Liver (tissue), 9 donors: ENCODE data around the gene CRYBG2. TPM values are rescaled to one million over a fixed set of nuclear protein-coding genes. Genes with fewer than 3 reads are reported as not detected.

ENCODE experiments used
- DNase-seq: peaks from one replicate; pipeline ENCODE4 v3.0.0-alpha.2; 2017; ENCODE audit warnings: low spot score
- H3K27ac ChIP-seq, 2 donors: one replicate each; pipeline ENCODE4 v1.7.0; 2013; ENCODE audit warnings: inconsistent platforms in 2 of 2, low read length in 2 of 2, control low read depth in 1 of 2, low read depth in 1 of 2, mild to moderate bottlenecking in 1 of 2
- H3K27me3 ChIP-seq, 4 donors: one replicate each; pipeline versions ENCODE4 v1.6.1 to v1.7.0; 2013; ENCODE audit warnings: low read length in 3 of 4, inconsistent platforms in 1 of 4, mild to moderate bottlenecking in 1 of 4, moderate library complexity in 1 of 4; ENCODE audit not compliant: control insufficient read depth in 4 of 4, insufficient read depth in 4 of 4
- H3K36me3 ChIP-seq, 4 donors: one replicate each; pipeline versions ENCODE4 v1.6.1 to v1.7.0; 2013; ENCODE audit warnings: low read length in 3 of 4, mild to moderate bottlenecking in 3 of 4, low read depth in 1 of 4, moderate library complexity in 1 of 4; ENCODE audit not compliant: control insufficient read depth in 4 of 4, insufficient read depth in 3 of 4
- H3K4me1 ChIP-seq, 4 donors: one replicate each; pipeline versions ENCODE4 v1.6.1 to v1.7.0; 2013; ENCODE audit warnings: low read length in 3 of 4, mild to moderate bottlenecking in 3 of 4, moderate library complexity in 1 of 4; ENCODE audit not compliant: control insufficient read depth in 4 of 4, insufficient read depth in 4 of 4
- H3K4me3 ChIP-seq, 3 donors: one replicate each; pipeline versions ENCODE4 v1.6.1 to v1.7.0; 2013; ENCODE audit warnings: low read length in 3 of 3, control low read depth in 1 of 3, low read depth in 1 of 3, mild to moderate bottlenecking in 1 of 3
- H3K9ac ChIP-seq, 2 donors: one replicate each; pipeline ENCODE4 v1.7.0; 2013; ENCODE audit warnings: low read length in 2 of 2, mild to moderate bottlenecking in 2 of 2, moderate library complexity in 2 of 2, control low read depth in 1 of 2, low read depth in 1 of 2
- H3K9me3 ChIP-seq, 4 donors: one replicate each; pipeline versions ENCODE4 v1.6.1 to v1.7.0; 2013; ENCODE audit warnings: low read length in 3 of 4; ENCODE audit not compliant: control insufficient read depth in 4 of 4
- ATF3 ChIP-seq: IDR thresholded peaks from 2 replicates; pipeline ENCODE4 v1.6.1; 2016; ENCODE audit warnings: antibody characterized with exemption
- CTCF ChIP-seq: fragments of 150-350 bp; IDR thresholded peaks from 2 replicates; pipeline ENCODE4 v1.5.1; 2017; ENCODE audit warnings: improper control_type of control experiment, low read depth, low read length; ENCODE audit not compliant: missing input control
- EGR1 ChIP-seq, 2 donors: IDR thresholded peaks; 2 replicates each; pipeline ENCODE4 v1.6.1; 2016 to 2018; ENCODE audit warnings: antibody characterized with exemption in 2 of 2, low read depth in 2 of 2
- FOXA1 ChIP-seq: IDR thresholded peaks from 2 replicates; pipeline ENCODE4 v1.6.1; 2016; ENCODE audit warnings: antibody characterized with exemption
- FOXA2 ChIP-seq: IDR thresholded peaks from 2 replicates; pipeline ENCODE4 v1.6.1; 2016; ENCODE audit warnings: antibody characterized with exemption
- GABPA ChIP-seq, 2 donors: IDR thresholded peaks in 1 of 2; conservative IDR thresholded peaks in 1 of 2; 2 replicates each; pipeline ENCODE4 v1.6.1; 2016; ENCODE audit warnings: antibody characterized with exemption in 2 of 2, mild to moderate bottlenecking in 1 of 2, moderate library complexity in 1 of 2
- HNF4A ChIP-seq, 2 donors: conservative IDR thresholded peaks; 2 replicates each; pipeline ENCODE4 v1.6.1; 2016; ENCODE audit warnings: antibody characterized with exemption in 2 of 2, mild to moderate bottlenecking in 2 of 2
- HNF4G ChIP-seq: IDR thresholded peaks from 2 replicates; pipeline ENCODE4 v1.6.1; 2016; ENCODE audit warnings: antibody characterized with exemption
- JUND ChIP-seq, 2 donors: IDR thresholded peaks; 2 replicates each; pipeline ENCODE4 v1.6.1; 2016; ENCODE audit warnings: antibody characterized with exemption in 2 of 2
- NR2F2 ChIP-seq: IDR thresholded peaks from 2 replicates; pipeline ENCODE4 v1.6.1; 2016; ENCODE audit warnings: antibody characterized with exemption
- RAD21 ChIP-seq, 2 donors: IDR thresholded peaks; 2 replicates each; pipeline ENCODE4 v1.6.1; 2016; ENCODE audit warnings: antibody characterized with exemption in 2 of 2, mild to moderate bottlenecking in 2 of 2
- REST ChIP-seq: IDR thresholded peaks from 2 replicates; pipeline ENCODE4 v1.6.1; 2016; ENCODE audit warnings: antibody characterized with exemption, mild to moderate bottlenecking
- RXRA ChIP-seq, 2 donors: IDR thresholded peaks; 2 replicates each; pipeline ENCODE4 v1.6.1; 2017 to 2018; ENCODE audit warnings: antibody characterized with exemption in 2 of 2, mild to moderate bottlenecking in 1 of 2
- SP1 ChIP-seq: IDR thresholded peaks from 2 replicates; pipeline ENCODE4 v1.6.1; 2018; ENCODE audit warnings: antibody characterized with exemption, mild to moderate bottlenecking
- TAF1 ChIP-seq: conservative IDR thresholded peaks from 2 replicates; pipeline ENCODE4 v1.6.1; 2016; ENCODE audit warnings: antibody characterized with exemption, mild to moderate bottlenecking
- YY1 ChIP-seq: IDR thresholded peaks from 2 replicates; pipeline ENCODE4 v1.6.1; 2016; ENCODE audit warnings: antibody characterized with exemption, mild to moderate bottlenecking
- WGBS: extraction: QIAGEN DNeasy Blood & Tissue Kit; methylation state at CpG from one replicate; pipeline ENCODE4 v1.1.7; 2013; 5-methylcytosine and 5-hydroxymethylcytosine counted together
- polyA plus RNA-seq, 2 donors: library from polyadenylated mRNA; stranded (reverse) in 1 of 2; unstranded in 1 of 2; fragments of 200-250 nt in 1 of 2; fragments of >200 nt in 1 of 2; fragmentation: Nextera tagmentation in 1 of 2; extraction: Ambion mirVana in 1 of 2; gene quantifications; one replicate each; pipeline versions ENCODE4 v1.2.1 to v1.2.3, GENCODE V29; 2013 to 2015
- total RNA-seq, 2 donors: library from RNA; depleted of rRNA; stranded (reverse); fragments of >200 nt; gene quantifications; one replicate each; pipeline ENCODE4 v1.2.3, GENCODE V29; 2014
- TF ChIP-seq, protein P1 (sequence below): IDR thresholded peaks from 2 replicates; pipeline ENCODE4 v1.6.1; 2016; ENCODE audit warnings: antibody characterized with exemption
- TF ChIP-seq, protein P2 (sequence below): IDR thresholded peaks from 2 replicates; pipeline ENCODE4 v1.6.1; 2016; ENCODE audit warnings: antibody characterized with exemption
- donor health status: healthy.
- donor health status: healthy.
- donor health status: healthy.
- donor health status: healthy.
- donor health status: healthy.

Gene CRYBG2
- total and polyA plus RNA-seq, 4 donors, result under 0.01 to 0.12 (median under 0.01) TPM; not detected in 1

DNA sequence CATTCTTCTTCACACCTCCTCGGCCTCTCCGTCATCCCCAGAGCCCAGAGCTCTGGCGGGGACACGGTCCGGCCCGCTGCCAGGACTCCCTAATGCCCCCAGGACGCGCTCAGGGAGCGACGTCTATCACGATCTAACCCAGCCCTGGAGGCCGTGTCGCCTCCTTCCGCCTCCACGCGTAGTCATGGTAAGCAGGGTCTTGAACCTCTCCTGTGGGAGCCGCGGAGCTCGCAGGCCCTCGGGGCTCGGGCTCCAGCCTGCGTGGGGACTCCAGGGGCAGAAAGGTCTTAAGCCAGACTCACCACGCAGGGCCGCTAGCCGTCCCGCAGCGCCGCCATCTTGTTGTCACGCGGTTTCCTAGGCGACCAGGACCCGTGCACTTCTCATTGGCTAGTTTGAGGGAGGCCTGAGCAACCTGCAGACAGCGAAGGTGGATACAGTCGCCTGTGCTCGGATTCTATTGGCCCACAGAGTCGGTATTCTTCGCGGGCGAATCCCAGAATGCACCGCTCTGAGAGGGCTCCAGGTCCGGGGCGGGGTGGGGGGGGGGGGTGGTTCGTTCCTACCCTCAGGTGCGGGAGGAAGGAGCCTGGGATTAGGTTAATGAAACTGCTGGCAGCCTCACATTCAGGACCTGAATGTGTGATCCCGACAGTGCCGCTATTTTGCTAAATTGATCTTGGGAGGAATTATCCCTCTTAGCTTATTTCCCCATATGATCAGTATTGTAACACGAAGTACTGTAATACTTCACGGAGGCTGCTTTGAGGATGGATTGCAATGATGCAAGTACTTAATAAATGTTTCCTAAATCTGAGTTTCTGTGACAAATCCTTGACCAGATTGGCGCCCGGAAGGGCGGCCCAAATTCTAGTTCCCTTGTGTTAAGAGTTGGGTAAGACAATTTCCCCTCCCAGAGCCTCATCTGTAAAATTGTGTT, 47.4 kb downstream of the CRYBG2 start, which contains the start of gene UBXN11:
Gene UBXN11 (minus strand): TSS at position 347 of the 940 bp plus-strand sequence. CDS start 3,753 bp downstream, outside the sequence.
- WGBS, result 2% methylated on average over 51 of the region's 51 CpGs
- TF ChIP-seq YY1, result peak; percentile 98
- TF ChIP-seq SP1, result peak; percentile 26
- TF ChIP-seq, protein P1, sequence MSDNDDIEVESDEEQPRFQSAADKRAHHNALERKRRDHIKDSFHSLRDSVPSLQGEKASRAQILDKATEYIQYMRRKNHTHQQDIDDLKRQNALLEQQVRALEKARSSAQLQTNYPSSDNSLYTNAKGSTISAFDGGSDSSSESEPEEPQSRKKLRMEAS, result no peak
- H3K9me3 ChIP-seq, result no peaks in the 10 kb centered on the region
- peak; percentile 87 for DNase-seq
- peaks cover 3 to 14% (median 9%) of the 10 kb centered on the region in 4 donors for H3K4me1 ChIP-seq
- no peaks in the 10 kb centered on the region for H3K36me3 ChIP-seq
- H3K27ac ChIP-seq, result peak within 1 kb of the TSS in 1 of 2 donors; percentile 16
- H3K4me3 ChIP-seq, result peak within 1 kb of the TSS; percentile 74 to 80 (median 76)
- no peaks in the 10 kb centered on the region for H3K27me3 ChIP-seq
- peak within 1 kb of the TSS; percentile 51 to 68 for H3K9ac ChIP-seq

- H3K4me1 ChIP-seq, result peaks cover 3 to 14% (median 9%) of the 10 kb centered on the region in 4 donors
Observed at GRCh38 chr1:26305667-26306289, 48.2 kb downstream of the CRYBG2 start.

More at GRCh38 chr1:26305667-26306289, 48.2 kb downstream of the CRYBG2 start:
- Histone ChIP-seq H3K27me3 (no peaks in the 10 kb centered on the region), H3K9me3 (no peaks in the 10 kb centered on the region), H3K4me3 (peak overlapping the region; percentile 74 to 80 (median 76)), H3K27ac (peak overlapping the region in 1 of 2 donors; percentile 16), H3K9ac (peak overlapping the region in 1 of 2 donors; percentile 24), H3K36me3 (no peaks in the 10 kb centered on the region)
- DNase-seq, result no peak
- 34% methylated on average over 8 of the region's 8 CpGs for WGBS
- TF ChIP-seq FOXA1 (no peak), GABPA (IDR thresholded peaks at IDR 0.05 in 1 of 2, conservative IDR thresholded peaks at IDR 0.05 in 1 of 2) (no peak), HNF4A (conservative IDR thresholded peaks at IDR 0.05) (no peak), RXRA (IDR thresholded peaks at IDR 0.05) (no peak), HNF4G (no peak), RAD21 (IDR thresholded peaks at IDR 0.05) (no peak), NR2F2 (no peak), TAF1 (no peak), YY1 (no peak), REST (no peak), SP1 (no peak), EGR1 (IDR thresholded peaks at IDR 0.05; ENCODE audit: low read depth in 2 of 2) (no peak), CTCF (no peak), JUND (IDR thresholded peaks at IDR 0.05) (no peak), FOXA2 (no peak), ATF3 (no peak)
- TF ChIP-seq, protein P1, result no peak
- TF ChIP-seq, protein P2, sequence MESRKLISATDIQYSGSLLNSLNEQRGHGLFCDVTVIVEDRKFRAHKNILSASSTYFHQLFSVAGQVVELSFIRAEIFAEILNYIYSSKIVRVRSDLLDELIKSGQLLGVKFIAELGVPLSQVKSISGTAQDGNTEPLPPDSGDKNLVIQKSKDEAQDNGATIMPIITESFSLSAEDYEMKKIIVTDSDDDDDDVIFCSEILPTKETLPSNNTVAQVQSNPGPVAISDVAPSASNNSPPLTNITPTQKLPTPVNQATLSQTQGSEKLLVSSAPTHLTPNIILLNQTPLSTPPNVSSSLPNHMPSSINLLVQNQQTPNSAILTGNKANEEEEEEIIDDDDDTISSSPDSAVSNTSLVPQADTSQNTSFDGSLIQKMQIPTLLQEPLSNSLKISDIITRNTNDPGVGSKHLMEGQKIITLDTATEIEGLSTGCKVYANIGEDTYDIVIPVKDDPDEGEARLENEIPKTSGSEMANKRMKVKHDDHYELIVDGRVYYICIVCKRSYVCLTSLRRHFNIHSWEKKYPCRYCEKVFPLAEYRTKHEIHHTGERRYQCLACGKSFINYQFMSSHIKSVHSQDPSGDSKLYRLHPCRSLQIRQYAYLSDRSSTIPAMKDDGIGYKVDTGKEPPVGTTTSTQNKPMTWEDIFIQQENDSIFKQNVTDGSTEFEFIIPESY, result no peak
